Measurements from ENCODE around the gene CLPSL1. TPM values are rescaled to one million over a fixed set of nuclear protein-coding genes. Genes with fewer than 3 reads are reported as not detected.

The CLPSL1 gene
- total and polyA plus RNA-seq, 2 of the 13 experiments (the other 11 are each of a cell fraction or from before 2014, with no cell fraction given), result not detected

DNA sequence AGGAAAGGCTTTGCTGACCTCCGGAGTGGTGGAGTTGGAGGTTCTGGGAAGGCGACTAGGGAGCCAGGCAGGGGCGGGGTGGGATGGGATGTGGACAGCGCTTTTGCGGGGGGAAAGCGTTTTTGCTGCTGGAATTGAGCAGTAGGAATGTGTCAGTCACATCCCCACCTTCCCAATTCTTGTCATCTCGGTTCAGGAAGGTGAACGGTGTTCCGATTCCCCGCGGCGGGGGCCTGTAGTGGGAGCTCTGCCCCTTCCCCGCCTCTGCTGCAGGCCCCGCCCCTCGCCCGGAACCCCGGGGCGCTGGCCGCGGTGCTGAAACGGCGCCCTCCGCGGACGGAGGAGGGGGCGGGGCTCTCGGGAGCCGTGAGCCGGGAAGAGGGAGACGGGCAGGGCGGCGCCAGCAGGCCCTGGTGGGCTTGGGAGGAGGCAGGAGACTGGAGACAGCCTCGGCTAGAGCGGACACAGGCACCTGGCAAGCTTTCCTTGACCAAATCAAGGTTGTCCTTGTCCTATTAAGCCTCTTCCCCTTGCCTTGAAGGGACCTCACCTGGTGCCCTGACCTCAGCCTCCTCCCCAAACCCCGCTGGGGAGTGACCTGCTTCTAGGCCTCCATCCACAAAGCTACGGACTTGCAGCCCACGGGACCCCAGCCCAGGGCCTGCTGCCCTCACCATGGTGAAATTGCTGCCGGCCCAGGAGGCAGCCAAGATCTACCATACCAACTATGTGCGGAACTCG is 24.3 kb downstream of the CLPSL1 start, which contains the start of gene LHFPL5 (continued):
- peak; percentile 99; the same call in 1 of the 2 replicates for TF ChIP-seq ZSCAN20 (CRISPR knock-in tag; IDR thresholded peaks at IDR 0.05; ENCODE audit: borderline replicate concordance)
- TF ChIP-seq ZBTB20 (CRISPR knock-in tag; IDR thresholded peaks at IDR 0.05; ENCODE audit: borderline replicate concordance, low read depth), result peak; percentile 76; the same call in 1 of the 2 replicates
- peak; percentile 67 for TF ChIP-seq DR1 (CRISPR knock-in tag; IDR thresholded peaks at IDR 0.05)
- TF ChIP-seq ZFAT (CRISPR knock-in tag; conservative IDR thresholded peaks at IDR 0.05), result peak; percentile 87
- TF ChIP-seq, protein P1, sequence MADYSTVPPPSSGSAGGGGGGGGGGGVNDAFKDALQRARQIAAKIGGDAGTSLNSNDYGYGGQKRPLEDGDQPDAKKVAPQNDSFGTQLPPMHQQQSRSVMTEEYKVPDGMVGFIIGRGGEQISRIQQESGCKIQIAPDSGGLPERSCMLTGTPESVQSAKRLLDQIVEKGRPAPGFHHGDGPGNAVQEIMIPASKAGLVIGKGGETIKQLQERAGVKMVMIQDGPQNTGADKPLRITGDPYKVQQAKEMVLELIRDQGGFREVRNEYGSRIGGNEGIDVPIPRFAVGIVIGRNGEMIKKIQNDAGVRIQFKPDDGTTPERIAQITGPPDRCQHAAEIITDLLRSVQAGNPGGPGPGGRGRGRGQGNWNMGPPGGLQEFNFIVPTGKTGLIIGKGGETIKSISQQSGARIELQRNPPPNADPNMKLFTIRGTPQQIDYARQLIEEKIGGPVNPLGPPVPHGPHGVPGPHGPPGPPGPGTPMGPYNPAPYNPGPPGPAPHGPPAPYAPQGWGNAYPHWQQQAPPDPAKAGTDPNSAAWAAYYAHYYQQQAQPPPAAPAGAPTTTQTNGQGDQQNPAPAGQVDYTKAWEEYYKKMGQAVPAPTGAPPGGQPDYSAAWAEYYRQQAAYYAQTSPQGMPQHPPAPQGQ (CRISPR knock-in tag; IDR thresholded peaks at IDR 0.05; ENCODE audit: borderline replicate concordance), result no peak
- peak; percentile 95; the same call in 1 of the 2 replicates for TF ChIP-seq CREBL2 (CRISPR knock-in tag; IDR thresholded peaks at IDR 0.05; ENCODE audit: borderline replicate concordance)
- peak; percentile 91; the same call in 1 of the 2 replicates for TF ChIP-seq FOXK1 (CRISPR knock-in tag; IDR thresholded peaks at IDR 0.05; ENCODE audit: borderline replicate concordance, low read depth)
- TF ChIP-seq CAMTA2 (CRISPR knock-in tag; IDR thresholded peaks at IDR 0.05; ENCODE audit: borderline replicate concordance), result peak; percentile 86; the same call in 1 of the 2 replicates
- TF ChIP-seq ZNF709 (CRISPR knock-in tag; IDR thresholded peaks at IDR 0.05), result peak; percentile 99
- peak; percentile 97 for TF ChIP-seq ZBTB26 (CRISPR knock-in tag; IDR thresholded peaks at IDR 0.05; ENCODE audit: borderline replicate concordance)
- peak; percentile 98 for TF ChIP-seq ZNF441 (CRISPR knock-in tag; IDR thresholded peaks at IDR 0.05; ENCODE audit: borderline replicate concordance)
- TF ChIP-seq ZNF841 (CRISPR knock-in tag; IDR thresholded peaks at IDR 0.05; ENCODE audit: borderline replicate concordance), result peak; percentile 95
- TF ChIP-seq POLR2A (IDR thresholded peaks at IDR 0.05; ENCODE audit: insufficient read depth in 1 of 2, low read depth in 2 of 2, low read length in 2 of 2), result no peak
- TF ChIP-seq ZNF775 (CRISPR knock-in tag; IDR thresholded peaks at IDR 0.05; ENCODE audit: borderline replicate concordance), result peak; percentile 86; the same call in 1 of the 2 replicates
- no peak for TF ChIP-seq USF2 (IDR thresholded peaks at IDR 0.05; ENCODE audit: low read depth, low read length)
- TF ChIP-seq USF2 (CRISPR knock-in tag; IDR thresholded peaks at IDR 0.05; ENCODE audit: borderline replicate concordance), result no peak
- peak; percentile 95; the same call in 1 of the 2 replicates for TF ChIP-seq RELA (CRISPR knock-in tag; IDR thresholded peaks at IDR 0.05)
- peak; percentile 90; the same call in 1 of the 2 replicates for TF ChIP-seq MTA3 (CRISPR knock-in tag; IDR thresholded peaks at IDR 0.05)
- TF ChIP-seq TCF12 (IDR thresholded peaks at IDR 0.05), result no peak
- TF ChIP-seq TCF12 (CRISPR knock-in tag; IDR thresholded peaks at IDR 0.05), result peak; percentile 92; the same call in 1 of the 2 replicates
- TF ChIP-seq MYPOP (CRISPR knock-in tag; IDR thresholded peaks at IDR 0.05), result peak; percentile 93
